GM12864 (cell line): ENCODE results near the gene NR1D1.
A peak's percentile ranks its signal among the peaks of the same experiment; 100 is the strongest.

Source experiments
- DNase-seq: peaks from one replicate; pipeline ENCODE4 v3.0.0-alpha.2; 2011; ENCODE audit warnings: low read depth
- H3K4me3 ChIP-seq: 2 replicates; pipeline ENCODE4 v1.5.1; 2011; ENCODE audit warnings: mild to moderate bottlenecking, low read depth, low read length, control low read depth
- TF ChIP-seq, protein P1 (sequence below): IDR thresholded peaks from 2 replicates; pipeline ENCODE4 v1.5.1; 2011; ENCODE audit warnings: low read depth, mild to moderate bottlenecking, moderate library complexity, low read length, control low read depth, inconsistent platforms; ENCODE audit errors: missing control alignments

NR1D1 gene

DNA sequence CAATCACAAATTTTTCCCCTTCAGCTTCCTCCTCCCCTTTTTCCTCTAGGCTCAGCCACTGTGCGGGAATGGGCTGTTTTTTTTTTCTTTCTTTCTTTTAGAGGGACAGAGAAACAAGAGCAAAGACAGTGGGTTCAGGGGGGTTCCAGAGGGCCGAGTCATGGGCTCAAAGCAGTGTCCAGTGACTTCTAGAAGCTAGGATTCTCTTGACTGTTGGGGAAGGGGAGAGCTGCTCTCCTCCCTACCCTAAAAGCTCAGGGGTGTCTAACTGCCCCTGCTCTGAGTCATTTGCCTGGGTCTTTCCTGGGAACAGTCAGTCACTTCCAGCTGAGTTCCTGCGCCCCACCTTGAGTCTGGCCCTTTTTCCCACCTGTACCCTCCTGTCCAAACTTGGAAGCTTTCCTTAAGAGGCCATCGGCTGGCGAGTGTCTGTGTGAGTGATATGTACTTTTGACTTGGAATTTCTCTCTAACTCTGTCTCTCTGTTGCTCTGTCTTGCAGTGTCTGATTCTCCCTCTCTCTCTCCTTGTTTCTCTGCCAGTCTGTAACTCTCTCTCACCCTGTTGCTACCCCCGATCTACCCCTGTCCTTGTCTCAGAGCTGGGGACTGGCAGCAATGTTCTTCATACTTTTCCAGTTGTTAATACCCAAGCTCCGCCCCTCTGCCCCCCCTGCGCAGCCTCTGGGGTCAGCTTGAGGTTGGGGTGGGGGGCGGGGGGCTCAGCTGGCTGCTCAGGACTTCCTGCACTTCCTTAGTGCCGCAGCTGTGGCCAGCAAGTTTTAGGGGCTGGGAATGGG, 35.2 kb downstream of the NR1D1 start:
- H3K4me3 ChIP-seq, result no peak overlapping the region
- TF ChIP-seq, protein P1, sequence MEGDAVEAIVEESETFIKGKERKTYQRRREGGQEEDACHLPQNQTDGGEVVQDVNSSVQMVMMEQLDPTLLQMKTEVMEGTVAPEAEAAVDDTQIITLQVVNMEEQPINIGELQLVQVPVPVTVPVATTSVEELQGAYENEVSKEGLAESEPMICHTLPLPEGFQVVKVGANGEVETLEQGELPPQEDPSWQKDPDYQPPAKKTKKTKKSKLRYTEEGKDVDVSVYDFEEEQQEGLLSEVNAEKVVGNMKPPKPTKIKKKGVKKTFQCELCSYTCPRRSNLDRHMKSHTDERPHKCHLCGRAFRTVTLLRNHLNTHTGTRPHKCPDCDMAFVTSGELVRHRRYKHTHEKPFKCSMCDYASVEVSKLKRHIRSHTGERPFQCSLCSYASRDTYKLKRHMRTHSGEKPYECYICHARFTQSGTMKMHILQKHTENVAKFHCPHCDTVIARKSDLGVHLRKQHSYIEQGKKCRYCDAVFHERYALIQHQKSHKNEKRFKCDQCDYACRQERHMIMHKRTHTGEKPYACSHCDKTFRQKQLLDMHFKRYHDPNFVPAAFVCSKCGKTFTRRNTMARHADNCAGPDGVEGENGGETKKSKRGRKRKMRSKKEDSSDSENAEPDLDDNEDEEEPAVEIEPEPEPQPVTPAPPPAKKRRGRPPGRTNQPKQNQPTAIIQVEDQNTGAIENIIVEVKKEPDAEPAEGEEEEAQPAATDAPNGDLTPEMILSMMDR, result no peak
- no peak for DNase-seq

DNA sequence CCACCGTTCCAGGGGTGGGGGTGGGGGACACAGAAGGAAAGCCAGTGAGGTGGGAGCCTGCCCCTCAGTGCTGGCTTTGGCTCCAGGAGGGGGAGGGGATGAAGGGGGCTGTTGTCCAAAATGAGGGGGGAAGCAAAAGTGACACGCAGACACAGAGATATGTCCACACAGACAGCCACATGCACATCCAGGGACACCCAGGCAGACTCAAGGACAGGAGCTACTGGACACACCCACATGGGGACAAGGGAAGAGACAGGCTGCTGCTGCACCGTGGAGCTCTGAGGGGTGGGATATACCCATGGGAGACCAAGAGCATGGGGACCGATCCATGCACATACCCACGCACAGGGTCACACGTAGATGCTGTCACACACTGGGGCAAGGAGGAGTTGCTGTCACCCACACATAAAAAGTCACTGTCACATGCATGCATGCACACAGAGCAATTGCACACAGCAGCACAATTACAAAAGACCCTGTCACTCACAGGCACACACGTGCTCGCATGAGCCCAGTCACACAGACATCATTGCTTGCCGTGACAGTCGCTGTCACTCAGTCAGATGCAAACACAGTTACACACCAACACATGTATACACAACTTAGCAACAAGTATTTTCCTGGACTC, 36.4 kb downstream of the NR1D1 start:
- no peak for DNase-seq
- no peak overlapping the region for H3K4me3 ChIP-seq
- TF ChIP-seq, protein P1, result no peak

DNA sequence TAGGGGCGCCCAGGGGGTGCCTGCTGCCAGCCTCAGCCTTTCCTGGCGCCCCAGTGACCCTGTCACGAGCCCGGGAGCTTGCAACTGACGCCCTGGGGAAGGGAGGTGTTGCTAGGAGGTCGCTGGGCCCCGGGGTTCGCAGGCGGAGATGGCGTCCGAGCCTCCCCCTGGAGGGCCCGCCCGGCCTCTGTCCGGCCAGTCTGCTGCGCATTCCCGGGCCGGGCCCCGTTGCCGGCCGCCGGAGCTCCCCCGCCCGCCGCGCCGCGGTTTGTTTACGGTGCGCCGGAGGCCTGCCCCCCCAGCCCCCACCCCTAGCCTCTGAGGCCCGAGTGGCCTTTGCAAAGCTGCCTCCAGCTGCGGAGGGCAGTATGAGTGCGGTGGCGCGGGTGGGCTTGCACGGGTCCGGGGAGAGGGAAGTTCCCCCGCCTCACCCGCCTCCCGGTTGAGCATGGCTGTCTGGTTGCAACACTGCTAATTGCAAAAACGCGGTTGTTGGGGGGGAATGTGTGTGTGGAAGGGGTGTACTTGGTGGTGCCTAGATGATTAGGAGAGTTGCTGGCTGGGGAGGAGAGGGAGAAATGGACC, 37.1 kb downstream of the NR1D1 start:
- peak overlapping the region; percentile 74 for H3K4me3 ChIP-seq
- no peak for DNase-seq
- TF ChIP-seq, protein P1, result no peak

DNA sequence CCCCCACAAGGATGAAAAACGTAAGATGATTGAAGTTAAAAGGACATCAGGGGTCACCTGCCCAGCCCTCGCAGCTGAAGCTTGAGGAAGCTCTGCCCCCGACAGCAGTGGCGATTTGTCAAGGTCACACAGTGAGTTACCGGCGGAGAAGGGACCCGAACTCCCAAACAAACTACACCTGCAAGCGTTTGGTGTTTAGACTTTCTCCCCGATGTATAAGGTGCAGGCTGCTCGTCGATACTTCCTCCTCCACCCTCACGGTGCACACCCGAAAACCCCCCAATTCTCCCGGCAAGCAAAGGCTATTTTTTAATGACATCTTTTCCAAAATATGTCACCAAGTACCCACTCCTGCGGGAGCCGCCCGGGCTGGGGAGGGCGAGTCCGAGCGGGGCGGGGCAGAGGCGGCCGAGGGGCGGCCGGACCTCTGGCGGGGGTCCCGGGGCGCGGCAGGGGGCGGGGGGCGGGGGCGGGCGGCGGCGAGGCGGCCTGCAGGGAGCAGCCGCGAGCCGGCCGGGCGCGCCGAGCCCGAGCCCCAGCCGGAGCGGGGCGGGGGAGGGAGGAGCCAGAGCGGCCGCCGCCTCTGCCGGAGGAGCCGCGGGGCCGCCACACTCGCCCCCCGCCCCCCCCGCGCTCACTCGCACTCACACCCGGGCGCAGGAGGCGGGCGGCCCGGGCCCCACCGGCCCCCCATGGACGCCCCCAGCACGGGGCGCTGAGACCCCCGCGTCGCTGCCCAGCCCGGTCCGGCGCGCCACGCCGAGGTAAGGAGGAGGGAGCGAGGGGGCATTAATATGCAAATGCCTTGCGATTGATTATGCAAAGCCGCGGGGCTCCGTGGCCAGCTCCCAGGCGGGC, 37.8 kb downstream of the NR1D1 start, which contains the start of gene THRA:
THRA (plus strand) TSS at position 637 of the 858 bp plus-strand sequence. CDS start 11,524 bp downstream, outside the sequence.
- TF ChIP-seq, protein P1, result peak; percentile 12
- DNase-seq, result no peak
- peak within 1 kb of the TSS; percentile 74 for H3K4me3 ChIP-seq

DNA sequence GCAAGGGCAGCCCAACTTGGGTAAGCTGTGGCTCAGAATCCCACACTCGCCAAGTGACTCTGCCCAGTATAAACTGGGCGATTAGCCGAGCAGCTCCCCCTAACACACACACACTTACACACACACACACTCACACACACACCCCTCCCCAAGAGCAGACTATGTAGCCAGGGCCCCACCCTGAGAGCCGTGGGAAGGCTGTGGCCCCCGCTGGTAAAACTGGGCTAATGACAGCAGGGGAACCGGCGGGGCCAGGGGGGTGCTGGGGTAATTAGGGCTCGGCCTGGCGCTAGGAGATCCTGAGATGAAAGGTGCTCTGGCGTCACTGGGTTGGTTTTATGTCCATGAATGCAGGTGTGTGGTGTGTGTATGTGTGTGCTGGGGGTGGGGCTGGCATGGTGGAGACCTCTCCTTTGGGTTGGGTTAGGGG, 38.8 kb downstream of the NR1D1 start:
- DNase-seq, result no peak
- H3K4me3 ChIP-seq, result no peak overlapping the region
- TF ChIP-seq, protein P1, result no peak

DNA sequence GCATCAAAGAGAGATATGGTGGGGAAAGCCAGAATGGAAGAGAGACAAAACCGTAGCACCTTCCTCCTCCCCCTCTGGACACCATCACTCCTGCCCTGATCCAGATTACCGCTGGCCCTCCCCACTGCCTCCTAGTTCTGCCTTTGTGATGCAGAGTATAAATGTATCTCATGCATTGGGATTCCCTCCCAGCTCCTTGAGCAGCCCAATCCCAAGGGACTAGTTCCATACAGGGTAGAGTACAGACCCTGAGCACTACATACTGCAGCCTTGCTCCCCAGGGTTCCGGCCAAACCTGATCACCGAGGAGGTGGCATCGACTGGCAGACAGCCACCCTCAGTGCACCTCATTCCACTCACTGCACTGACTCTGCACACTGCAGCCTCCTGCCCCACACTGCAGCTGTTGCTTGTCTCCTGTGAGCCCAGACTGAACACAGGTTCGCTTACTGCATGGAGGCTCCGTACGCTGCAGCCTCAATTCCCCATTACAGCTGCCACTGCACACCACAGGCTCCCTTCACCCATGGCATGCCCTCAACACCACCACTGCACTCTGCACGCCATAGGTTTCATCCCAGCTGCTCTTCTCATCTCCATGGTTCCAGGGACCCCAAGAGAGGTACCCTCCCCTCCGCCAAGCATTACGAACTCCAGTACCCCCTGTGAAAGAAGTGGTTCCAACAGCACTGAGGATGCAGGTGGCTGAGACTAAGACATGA, 39.3 kb downstream of the NR1D1 start:
- DNase-seq, result no peak
- TF ChIP-seq, protein P1, result no peak
- H3K4me3 ChIP-seq, result no peak overlapping the region
